ENCODE data around the gene AP3S2.

- TF ChIP-seq CTCF (IDR thresholded peaks at IDR 0.05) (no peak), POLR2A (IDR thresholded peaks at IDR 0.05) (no peak)
Observed at GRCh38 chr15:89847101-89847500, 46.7 kb downstream of the AP3S2 start.

All from adrenal gland (tissue), 5 donors.